SU-DHL-6 (cell line): ENCODE measurements around the gene MDM4.

ENCODE experiments used
- EZH2phosphoT487 ChIP-seq: fragments of 200-600 bp; sonication (generic), shearing (Covaris generic); conservative IDR thresholded peaks from 2 replicates; pipeline ENCODE4 v1.6.1; 2018; ENCODE audit warnings: mild to moderate bottlenecking, antibody characterized with exemption, low read length, moderate library complexity, mixed read lengths
- TF ChIP-seq, protein P1 (sequence below): fragments of 200-600 bp; sonication (generic); IDR thresholded peaks from one replicate; pipeline ENCODE4 v1.5.1; 2017; ENCODE audit warnings: antibody characterized with exemption, mild to moderate bottlenecking, low read length, moderate library complexity; ENCODE audit not compliant: insufficient read depth, poor library complexity, severe bottlenecking

- TF ChIP-seq, protein P1, sequence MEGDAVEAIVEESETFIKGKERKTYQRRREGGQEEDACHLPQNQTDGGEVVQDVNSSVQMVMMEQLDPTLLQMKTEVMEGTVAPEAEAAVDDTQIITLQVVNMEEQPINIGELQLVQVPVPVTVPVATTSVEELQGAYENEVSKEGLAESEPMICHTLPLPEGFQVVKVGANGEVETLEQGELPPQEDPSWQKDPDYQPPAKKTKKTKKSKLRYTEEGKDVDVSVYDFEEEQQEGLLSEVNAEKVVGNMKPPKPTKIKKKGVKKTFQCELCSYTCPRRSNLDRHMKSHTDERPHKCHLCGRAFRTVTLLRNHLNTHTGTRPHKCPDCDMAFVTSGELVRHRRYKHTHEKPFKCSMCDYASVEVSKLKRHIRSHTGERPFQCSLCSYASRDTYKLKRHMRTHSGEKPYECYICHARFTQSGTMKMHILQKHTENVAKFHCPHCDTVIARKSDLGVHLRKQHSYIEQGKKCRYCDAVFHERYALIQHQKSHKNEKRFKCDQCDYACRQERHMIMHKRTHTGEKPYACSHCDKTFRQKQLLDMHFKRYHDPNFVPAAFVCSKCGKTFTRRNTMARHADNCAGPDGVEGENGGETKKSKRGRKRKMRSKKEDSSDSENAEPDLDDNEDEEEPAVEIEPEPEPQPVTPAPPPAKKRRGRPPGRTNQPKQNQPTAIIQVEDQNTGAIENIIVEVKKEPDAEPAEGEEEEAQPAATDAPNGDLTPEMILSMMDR: no peak
- no peak for TF ChIP-seq EZH2phosphoT487
These were observed at the start of gene MDM4 for GRCh38 chr1:204516180-204516879.
